ENCODE results near the gene ELOA2.
"Not testable (repeated sequence)": the region's sequence is repeated elsewhere in the genome, so short reads cannot be mapped to it uniquely, and the experiment has no call there.

ELOA2 gene

GRCh38 chr18:47019870-47020269 lies 15.6 kb downstream of the ELOA2 start:
- not testable (repeated sequence) for DNase-seq
